MCF 10A (cell line): ENCODE results near the gene CACNA1D. TPM values are rescaled to one million over a fixed set of nuclear protein-coding genes. Genes with fewer than 3 reads are reported as not detected.
A peak's percentile ranks its signal among the peaks of the same experiment; 100 is the strongest.

Experiments used
- BruUV-seq: library from RNA; stranded (reverse); fragments of 400-500 nt; replicated peaks from 2 replicates; lab custom pipeline; 2021; lab: Mats Ljungman, UMichigan
- CTCF ChIA-PET: fragments of 300-600 bp; sonication (Branson Sonifier 250); formaldehyde crosslinking; extraction: SDS; loops from one replicate; lab custom pipeline; 2021; ENCODE audit warnings: antibody characterized with exemption, inconsistent platforms; lab: Yijun Ruan, JAX
- POLR2A ChIA-PET: fragments of 300-600, 350-650 bp; sonication (Branson Sonifier 250); formaldehyde crosslinking; extraction: SDS; loops from one replicate; lab custom pipeline; 2020; ENCODE audit warnings: antibody characterized with exemption, inconsistent platforms; lab: Yijun Ruan, JAX
- DNase-seq: peaks from one replicate; pipeline ENCODE4 v3.0.0-alpha.2; 2018; ENCODE audit not compliant: unreplicated experiment
- H3K27ac Mint-ChIP-seq: one replicate; pipeline ENCODE4 v1.8.0; 2022; ENCODE audit warnings: mild to moderate bottlenecking, low read depth, mixed read lengths; ENCODE audit not compliant: unreplicated experiment
- H3K27me3 Mint-ChIP-seq: one replicate; pipeline ENCODE4 v1.8.0; 2022; ENCODE audit warnings: mixed read lengths; ENCODE audit not compliant: insufficient read depth, unreplicated experiment
- H3K36me3 Mint-ChIP-seq: one replicate; pipeline ENCODE4 v1.8.0; 2022; ENCODE audit warnings: mild to moderate bottlenecking, moderate library complexity, mixed read lengths; ENCODE audit not compliant: insufficient read depth, unreplicated experiment
- H3K4me1 Mint-ChIP-seq: one replicate; pipeline ENCODE4 v1.8.0; 2022; ENCODE audit warnings: mixed read lengths; ENCODE audit not compliant: insufficient read depth, unreplicated experiment
- H3K4me3 Mint-ChIP-seq: one replicate; pipeline ENCODE4 v1.8.0; 2022; ENCODE audit warnings: mild to moderate bottlenecking, moderate library complexity, mixed read lengths; ENCODE audit not compliant: unreplicated experiment
- H3K9me3 Mint-ChIP-seq: one replicate; pipeline ENCODE4 v1.8.0; 2022; ENCODE audit warnings: mixed read lengths; ENCODE audit not compliant: unreplicated experiment
- CTCF ChIP-seq: fragments of 200-600 bp; IDR thresholded peaks from one replicate; pipeline ENCODE4 v1.8.0; 2022; ENCODE audit warnings: antibody characterized with exemption, mild to moderate bottlenecking; ENCODE audit not compliant: unreplicated experiment
- intact Hi-C: fragments of 100-400 bp; cut with micrococcal nuclease; formaldehyde crosslinking; loops from 2 replicates; pipeline ENCODE4 v1.14.1; 2022
- total RNA-seq: library from RNA; stranded (reverse); gene quantifications from 2 replicates; pipeline ENCODE4 v1.2.3, GENCODE V29; 2022

CACNA1D gene
- total RNA-seq, 1 experiment from 2014 or later, result 0.26 TPM

- no peak overlapping the region for H3K4me3 Mint-ChIP-seq
- no peaks in the 10 kb centered on the region for H3K4me1 Mint-ChIP-seq
- no peaks in the 10 kb centered on the region for H3K36me3 Mint-ChIP-seq
- no peaks in the 10 kb centered on the region for H3K9me3 Mint-ChIP-seq
- no peak for DNase-seq
- TF ChIP-seq CTCF, result no peak
- POLR2A ChIA-PET, result interaction anchor here (0.6 kb wide), 1 partner anchor 162 kb away, joined by 3 read pairs; no protein-coding TSS in a partner anchor
- no TSS peak for BruUV-seq
- peaks cover 38% of the 10 kb centered on the region for H3K27me3 Mint-ChIP-seq
- no peak overlapping the region for H3K27ac Mint-ChIP-seq
- CTCF ChIA-PET, result interaction anchor here (1.6 kb wide), 1 partner anchor 18 kb away, joined by 8 read pairs; no protein-coding TSS in a partner anchor
- intact Hi-C loops, result loop anchor here (2.0 kb wide), 1 partner anchor 192 kb away; no protein-coding TSS in a partner anchor
These were observed 234.2 kb downstream of the CACNA1D start for GRCh38 chr3:53728606-53729005.

GRCh38 chr3:53729159-53729558 lies 234.7 kb downstream of the CACNA1D start:
- CTCF ChIA-PET, result interaction anchor here (1.6 kb wide), 1 partner anchor 19 kb away, joined by 8 read pairs; no protein-coding TSS in a partner anchor

GRCh38 chr3:53729618-53730017 lies 235.2 kb downstream of the CACNA1D start:
- no peak overlapping the region for H3K27ac Mint-ChIP-seq
- peak; percentile 18 for DNase-seq
- no TSS peak for BruUV-seq
- ChIA-PET CTCF (interaction anchor here (0.5 to 1.0 kb wide), 2 partner anchors 19 to 357 kb away, joined by 5 read pairs; no protein-coding TSS in a partner anchor), POLR2A (no interaction called here)
- no peak for TF ChIP-seq CTCF
- intact Hi-C loops, result loop anchor here (2.0 kb wide), 1 partner anchor 191 kb away; no protein-coding TSS in a partner anchor
- no peaks in the 10 kb centered on the region for H3K9me3 Mint-ChIP-seq
- no peaks in the 10 kb centered on the region for H3K4me1 Mint-ChIP-seq
- no peaks in the 10 kb centered on the region for H3K36me3 Mint-ChIP-seq
- peaks cover 28% of the 10 kb centered on the region for H3K27me3 Mint-ChIP-seq
- H3K4me3 Mint-ChIP-seq, result no peak overlapping the region

More at GRCh38 chr3:53729159-53729558, 234.7 kb downstream of the CACNA1D start:
- POLR2A ChIA-PET, result no interaction called here
- no peak overlapping the region for H3K27ac Mint-ChIP-seq
- no peaks in the 10 kb centered on the region for H3K4me1 Mint-ChIP-seq
- no TSS peak for BruUV-seq
- no peaks in the 10 kb centered on the region for H3K9me3 Mint-ChIP-seq
- H3K36me3 Mint-ChIP-seq, result no peaks in the 10 kb centered on the region
- no peak for TF ChIP-seq CTCF
- H3K4me3 Mint-ChIP-seq, result no peak overlapping the region
- no peak for DNase-seq
- H3K27me3 Mint-ChIP-seq, result peaks cover 32% of the 10 kb centered on the region
- intact Hi-C loops, result loop anchor here (2.0 kb wide), 1 partner anchor 192 kb away; no protein-coding TSS in a partner anchor

GRCh38 chr3:53730576-53730975 lies 236.2 kb downstream of the CACNA1D start:
- Mint-ChIP-seq H3K27ac (no peak overlapping the region), H3K9me3 (no peaks in the 10 kb centered on the region), H3K4me1 (no peaks in the 10 kb centered on the region), H3K36me3 (no peaks in the 10 kb centered on the region), H3K27me3 (peaks cover 22% of the 10 kb centered on the region), H3K4me3 (no peak overlapping the region)
- peak; percentile 5 for DNase-seq
- CTCF ChIA-PET, result interaction anchor here (0.5 to 1.0 kb wide), 3 partner anchors 20 to 422 kb away, joined by 3 to 5 read pairs (median 3); no protein-coding TSS in a partner anchor
- intact Hi-C loops, result no loop called here
- no peak for TF ChIP-seq CTCF
- POLR2A ChIA-PET, result no interaction called here
- no TSS peak for BruUV-seq
